ENCODE measurements around the gene PRMT2.
A peak's percentile ranks its signal among the peaks of the same experiment; 100 is the strongest.
"Not testable (repeated sequence)": the region's sequence is repeated elsewhere in the genome, so short reads cannot be mapped to it uniquely, and the experiment has no call there.

PRMT2 gene

GRCh38 chr21:46618738-46619379 lies 16.6 kb upstream of the PRMT2 start:
- no peak for DNase-seq

- peak; percentile 39 for DNase-seq
Observed at GRCh38 chr21:46619846-46620245, 15.6 kb upstream of the PRMT2 start.

- DNase-seq, result peak; percentile 59
Observed at GRCh38 chr21:46620846-46621245, 14.6 kb upstream of the PRMT2 start.

GRCh38 chr21:46621457-46622182 lies 13.9 kb upstream of the PRMT2 start:
- DNase-seq, result peak; percentile 63

GRCh38 chr21:46622226-46622625 lies 13.2 kb upstream of the PRMT2 start:
- DNase-seq, result peak; percentile 77

GRCh38 chr21:46624050-46624449 lies 11.4 kb upstream of the PRMT2 start:
- DNase-seq, result peak; percentile 39

- no peak for DNase-seq
Observed at GRCh38 chr21:46625759-46626158, 9.7 kb upstream of the PRMT2 start.

- no peak for DNase-seq
Observed at GRCh38 chr21:46626536-46626935, 8.9 kb upstream of the PRMT2 start.

GRCh38 chr21:46626975-46627501 lies 8.4 kb upstream of the PRMT2 start:
- DNase-seq, result peak; percentile 48

GRCh38 chr21:46627726-46628125 lies 7.7 kb upstream of the PRMT2 start:
- DNase-seq, result peak; percentile 57

- DNase-seq, result peak; percentile 35
Observed at GRCh38 chr21:46628868-46629267, 6.6 kb upstream of the PRMT2 start.

- DNase-seq, result not testable (repeated sequence)
Observed at GRCh38 chr21:46630915-46631314, 4.6 kb upstream of the PRMT2 start.

GRCh38 chr21:46633566-46633965 lies 1.9 kb upstream of the PRMT2 start:
- no peak for DNase-seq

GRCh38 chr21:46634427-46634826 lies 1.0 kb upstream of the PRMT2 start:
- DNase-seq, result no peak

- no peak for DNase-seq
Observed at GRCh38 chr21:46634966-46635323, 529 bp upstream of the PRMT2 start.

- DNase-seq, result no peak
Observed at GRCh38 chr21:46636181-46636512, 673 bp downstream of the PRMT2 start.

GRCh38 chr21:46636550-46637285 lies 1.2 kb downstream of the PRMT2 start:
- no peak for DNase-seq

- DNase-seq, result no peak
Observed at GRCh38 chr21:46637952-46638746, 2.7 kb downstream of the PRMT2 start.

GRCh38 chr21:46639489-46640386 lies 4.3 kb downstream of the PRMT2 start:
- DNase-seq, result no peak

- DNase-seq, result no peak
Observed at GRCh38 chr21:46641656-46642055, 6.2 kb downstream of the PRMT2 start.

- DNase-seq, result no peak
Observed at GRCh38 chr21:46643379-46644177, 8.1 kb downstream of the PRMT2 start.
